IMR-90 (cell line): ENCODE measurements around the gene UVSSA. TPM values are rescaled to one million over a fixed set of nuclear protein-coding genes. Genes with fewer than 3 reads are reported as not detected.

Source experiments
- ATAC-seq: fragments of 200-7000 bp; cut with Tn5 transposase; 2 replicates; pipeline ENCODE4 v1.9.1; 2020; ENCODE audit warnings: low read depth, mild to moderate bottlenecking, moderate library complexity
- BruUV-seq: library from RNA; stranded (reverse); fragments of 400-500 nt; replicated peaks from 2 replicates; lab custom pipeline; 2021; lab: Mats Ljungman, UMichigan
- CTCF ChIA-PET: fragments of 300-600 bp; formaldehyde crosslinking; extraction: SDS; loops from one replicate; lab custom pipeline; 2021; ENCODE audit warnings: antibody characterized with exemption; lab: Yijun Ruan, JAX
- POLR2A ChIA-PET: fragments of 300-600 bp; sonication (Branson Sonifier 250); formaldehyde crosslinking; loops from one replicate; lab custom pipeline; 2022; ENCODE audit warnings: antibody characterized with exemption; ENCODE audit not compliant: unreplicated experiment; lab: Charles Lee
- DNase-seq: peaks from one replicate; pipeline ENCODE4 v3.0.0; 2013
- H2AFZ ChIP-seq: replicated peaks from 2 replicates; pipeline ENCODE3; 2013; ENCODE audit warnings: low read length, mild to moderate bottlenecking; ENCODE audit not compliant: poor library complexity
- H2AK5ac ChIP-seq: 2 replicates; pipeline ENCODE4 v1.6.1; 2013; ENCODE audit warnings: low read depth, low read length, inconsistent platforms
- H2AK9ac ChIP-seq: replicated peaks from 2 replicates; pipeline ENCODE3; 2013; ENCODE audit warnings: mild to moderate bottlenecking, low read depth, low read length, moderate library complexity; ENCODE audit not compliant: poor library complexity
- H2BK120ac ChIP-seq: 2 replicates; pipeline ENCODE4 v1.6.1; 2013; ENCODE audit warnings: low read depth, low read length, inconsistent platforms
- H2BK15ac ChIP-seq: 3 replicates; pipeline ENCODE4 v1.6.1; 2013; ENCODE audit warnings: low read depth, low read length, inconsistent platforms
- H2BK20ac ChIP-seq: 2 replicates; pipeline ENCODE4 v1.6.1; 2013; ENCODE audit warnings: low read depth, mild to moderate bottlenecking, inconsistent platforms, low read length, moderate library complexity
- H2BK5ac ChIP-seq: 2 replicates; pipeline ENCODE4 v1.6.1; 2013; ENCODE audit warnings: mild to moderate bottlenecking, low read depth, low read length, inconsistent platforms; ENCODE audit not compliant: poor library complexity, severe bottlenecking
- H3K14ac ChIP-seq: replicated peaks from 2 replicates; pipeline ENCODE4 v1.6.1; 2013; ENCODE audit warnings: low read depth, low read length, inconsistent platforms
- H3K18ac ChIP-seq: 2 replicates; pipeline ENCODE4 v1.6.1; 2013; ENCODE audit warnings: low read depth, low read length, control low read depth
- H3K23ac ChIP-seq: 2 replicates; pipeline ENCODE4 v1.6.1; 2013; ENCODE audit warnings: low read depth, low read length, inconsistent platforms
- H3K27ac ChIP-seq: 2 replicates; pipeline ENCODE4 v1.5.1; 2013; ENCODE audit warnings: mild to moderate bottlenecking, control low read depth, low read length; ENCODE audit not compliant: insufficient read depth
- H3K27me3 ChIP-seq: 2 replicates; pipeline ENCODE4 v1.6.1; 2013; ENCODE audit warnings: low read length; ENCODE audit not compliant: control insufficient read depth, insufficient read depth
- H3K36me3 ChIP-seq: 2 replicates; pipeline ENCODE4 v1.6.1; 2013; ENCODE audit warnings: low read length, mixed read lengths; ENCODE audit not compliant: control insufficient read depth, insufficient read depth
- H3K4ac ChIP-seq: 2 replicates; pipeline ENCODE4 v1.6.1; 2013; ENCODE audit warnings: low read depth, low read length, inconsistent platforms
- H3K4me1 ChIP-seq: 2 replicates; pipeline ENCODE4 v1.6.1; 2013; ENCODE audit warnings: low read length, mixed read lengths; ENCODE audit not compliant: control insufficient read depth, insufficient read depth
- H3K4me2 ChIP-seq: 2 replicates; pipeline ENCODE4 v1.6.1; 2013; ENCODE audit warnings: low read depth, mild to moderate bottlenecking, control low read depth, low read length, moderate library complexity
- H3K4me3 ChIP-seq: 2 replicates; pipeline ENCODE4 v1.5.1; 2013; ENCODE audit warnings: low read depth, mild to moderate bottlenecking, control low read depth, low read length, moderate library complexity; ENCODE audit not compliant: insufficient read depth
- H3K56ac ChIP-seq: 2 replicates; pipeline ENCODE4 v1.6.1; 2013; ENCODE audit warnings: low read length, inconsistent platforms; ENCODE audit not compliant: insufficient read depth; ENCODE audit errors: extremely low read depth
- H3K79me1 ChIP-seq, 2 experiments: 2 replicates each; pipeline ENCODE4 v1.6.1; 2013; ENCODE audit warnings: low read length in 2 of 2, inconsistent platforms in 1 of 2, low read depth in 1 of 2
- H3K9ac ChIP-seq: 2 replicates; pipeline ENCODE4 v1.6.1; 2013; ENCODE audit warnings: low read depth, low read length, control low read depth
- H3K9me1 ChIP-seq: 2 replicates; pipeline ENCODE4 v1.6.1; 2013; ENCODE audit warnings: low read length, inconsistent platforms; ENCODE audit not compliant: insufficient read depth
- H3K9me3 ChIP-seq: 2 replicates; pipeline ENCODE4 v1.6.1; 2013; ENCODE audit warnings: low read length; ENCODE audit not compliant: control insufficient read depth, insufficient read depth
- H4K20me1 ChIP-seq: 2 replicates; pipeline ENCODE4 v1.6.1; 2013; ENCODE audit warnings: low read length, inconsistent platforms; ENCODE audit not compliant: insufficient read depth
- H4K5ac ChIP-seq: 2 replicates; pipeline ENCODE4 v1.6.1; 2013; ENCODE audit warnings: mild to moderate bottlenecking, low read depth, low read length, control low read depth
- H4K8ac ChIP-seq, 2 experiments: 2 replicates each; pipeline ENCODE4 v1.6.1; 2013; ENCODE audit warnings: low read depth in 2 of 2, low read length in 2 of 2, control low read depth in 1 of 2, inconsistent platforms in 1 of 2
- H4K91ac ChIP-seq: 2 replicates; pipeline ENCODE4 v1.6.1; 2013; ENCODE audit warnings: low read depth, low read length, inconsistent platforms; ENCODE audit not compliant: insufficient read depth
- BHLHE40 ChIP-seq: fragments of 150-350 bp; IDR thresholded peaks from 2 replicates; pipeline ENCODE4 v1.6.1; 2016; ENCODE audit warnings: mild to moderate bottlenecking, low read depth, low read length
- CEBPB ChIP-seq: IDR thresholded peaks from 2 replicates; pipeline ENCODE4 v1.6.1; 2012; ENCODE audit warnings: low read depth, low read length, improper control_type of control experiment
- CHD1 ChIP-seq: IDR thresholded peaks from 2 replicates; pipeline ENCODE4 v1.6.1; 2012; ENCODE audit warnings: low read depth, low read length, improper control_type of control experiment
- FOS ChIP-seq: fragments of 150-350 bp; IDR thresholded peaks from 2 replicates; pipeline ENCODE4 v1.6.1; 2016; ENCODE audit warnings: low read depth, low read length
- MAFK ChIP-seq: IDR thresholded peaks from 2 replicates; pipeline ENCODE4 v1.6.1; 2012; ENCODE audit warnings: low read depth, low read length, improper control_type of control experiment
- NFE2L2 ChIP-seq: fragments of 150-350 bp; IDR thresholded peaks from 2 replicates; pipeline ENCODE4 v1.6.1; 2016; ENCODE audit warnings: low read depth, mild to moderate bottlenecking, low read length
- RAD21 ChIP-seq: IDR thresholded peaks from 2 replicates; pipeline ENCODE4 v1.6.1; 2012; ENCODE audit warnings: low read length, improper control_type of control experiment
- RCOR1 ChIP-seq: IDR thresholded peaks from 2 replicates; pipeline ENCODE4 v1.6.1; 2012; ENCODE audit warnings: mild to moderate bottlenecking, low read length, improper control_type of control experiment; ENCODE audit not compliant: insufficient replicate concordance
- RFX5 ChIP-seq: IDR thresholded peaks from 2 replicates; pipeline ENCODE4 v1.8.0; 2012; ENCODE audit warnings: low read depth, mild to moderate bottlenecking, low read length, moderate library complexity
- SMC3 ChIP-seq: fragments of 150-350 bp; IDR thresholded peaks from 2 replicates; pipeline ENCODE4 v1.6.1; 2016; ENCODE audit warnings: low read depth, mild to moderate bottlenecking, antibody characterized with exemption, low read length, moderate library complexity
- WGBS, 2 experiments: methylation state at CpG; one replicate each; pipeline versions ENCODE4 v1.1.5 to v1.1.7; 2013; ENCODE audit warnings: missing lambda C conversion rate in 2 of 2; ENCODE audit not compliant: insufficient read length in 1 of 2; ENCODE audit errors: extremely low coverage in 2 of 2; 5-methylcytosine and 5-hydroxymethylcytosine counted together
- dilution Hi-C: fragments of 300-500 bp; cut with HindIII; formaldehyde crosslinking; loops from one replicate; pipeline ENCODE4 v1.14.3; 2018; ENCODE audit warnings: low sequenced_read_pairs; ENCODE audit not compliant: unreplicated experiment
- in situ Hi-C: fragments of 300-500 bp; cut with MboI; formaldehyde crosslinking; loops from 3 replicates; pipeline ENCODE4 v1.14.3; 2019; ENCODE audit warnings: low sequenced_read_pairs, inconsistent platforms, mixed read lengths
- intact Hi-C: fragments of 100-400 bp; cut with micrococcal nuclease; formaldehyde crosslinking; loops from 2 replicates; pipeline ENCODE4 v1.10.0; 2022
- polyA plus RNA-seq, 3 experiments: library from polyadenylated mRNA; depleted of rRNA; stranded (reverse); fragments of >200 nt; gene quantifications; 2 replicates each; pipeline ENCODE4 v1.2.3, GENCODE V29; 2012; ENCODE audit warnings: low replicate concordance in 1 of 3
- total RNA-seq: library from RNA; depleted of rRNA; stranded (reverse); fragments of >200 nt; gene quantifications from 2 replicates; pipeline ENCODE4 v1.2.3, GENCODE V29; 2012
- TF ChIP-seq, protein P1 (sequence below): conservative IDR thresholded peaks from 2 replicates; pipeline ENCODE4 v1.5.1; 2012; ENCODE audit warnings: mild to moderate bottlenecking, low read depth, low read length, improper control_type of control experiment
- TF ChIP-seq, protein P2 (sequence below): fragments of 150-350 bp; IDR thresholded peaks from 2 replicates; pipeline ENCODE4 v1.6.1; 2016; ENCODE audit warnings: low read depth, mild to moderate bottlenecking, low read length, moderate library complexity, borderline replicate concordance

The UVSSA gene
- total and polyA plus RNA-seq, 2 of the 4 experiments (the other 2 are of a cell fraction), result 1.4 to 8.4 TPM

DNA sequence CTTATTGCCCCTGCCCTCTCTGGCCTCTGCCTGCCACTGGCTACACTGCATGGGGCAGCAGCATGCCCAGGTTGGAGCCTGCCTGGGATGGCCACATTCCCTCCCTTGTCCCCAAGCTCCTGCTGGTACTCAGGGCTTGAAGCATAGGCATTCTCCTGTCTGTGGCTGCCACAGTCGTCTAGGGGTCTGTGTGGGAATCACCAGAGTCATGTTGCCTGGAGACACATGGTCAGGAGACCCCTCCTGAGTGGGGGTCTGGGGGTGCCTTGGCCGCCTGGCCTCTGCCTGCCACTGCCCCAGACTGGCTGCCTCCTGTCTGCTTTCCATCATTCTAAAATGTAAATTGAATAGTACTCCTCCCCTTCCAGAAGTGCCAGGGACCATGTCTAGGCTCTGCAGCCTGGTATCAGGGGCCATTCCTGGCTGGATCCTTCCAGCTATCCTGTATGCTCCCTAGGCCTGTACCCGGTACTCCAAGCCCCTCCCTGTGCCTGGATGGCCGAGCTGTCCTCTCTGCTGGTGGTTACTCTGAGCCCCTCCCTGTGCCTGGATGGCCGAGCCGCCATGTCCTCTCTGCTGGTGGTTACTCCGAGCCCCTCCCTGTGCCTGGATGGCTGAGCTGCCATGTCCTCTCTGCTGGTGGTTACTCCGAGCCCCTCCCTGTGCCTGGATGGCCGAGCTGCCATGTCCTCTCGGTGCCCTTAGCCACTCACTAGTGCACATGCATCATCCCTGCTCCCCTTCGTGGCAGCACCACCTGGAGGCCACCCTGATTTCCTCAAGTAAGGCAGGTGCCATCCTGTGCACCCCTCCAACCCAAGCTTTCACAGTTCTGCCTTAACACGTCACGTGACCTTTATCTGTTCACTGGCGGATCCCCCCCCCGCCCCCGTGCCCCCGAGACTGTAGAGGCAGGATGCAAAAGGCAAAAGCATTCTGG lies 64.7 kb downstream of the UVSSA start (continued):
- TF ChIP-seq RCOR1, result no peak

DNA sequence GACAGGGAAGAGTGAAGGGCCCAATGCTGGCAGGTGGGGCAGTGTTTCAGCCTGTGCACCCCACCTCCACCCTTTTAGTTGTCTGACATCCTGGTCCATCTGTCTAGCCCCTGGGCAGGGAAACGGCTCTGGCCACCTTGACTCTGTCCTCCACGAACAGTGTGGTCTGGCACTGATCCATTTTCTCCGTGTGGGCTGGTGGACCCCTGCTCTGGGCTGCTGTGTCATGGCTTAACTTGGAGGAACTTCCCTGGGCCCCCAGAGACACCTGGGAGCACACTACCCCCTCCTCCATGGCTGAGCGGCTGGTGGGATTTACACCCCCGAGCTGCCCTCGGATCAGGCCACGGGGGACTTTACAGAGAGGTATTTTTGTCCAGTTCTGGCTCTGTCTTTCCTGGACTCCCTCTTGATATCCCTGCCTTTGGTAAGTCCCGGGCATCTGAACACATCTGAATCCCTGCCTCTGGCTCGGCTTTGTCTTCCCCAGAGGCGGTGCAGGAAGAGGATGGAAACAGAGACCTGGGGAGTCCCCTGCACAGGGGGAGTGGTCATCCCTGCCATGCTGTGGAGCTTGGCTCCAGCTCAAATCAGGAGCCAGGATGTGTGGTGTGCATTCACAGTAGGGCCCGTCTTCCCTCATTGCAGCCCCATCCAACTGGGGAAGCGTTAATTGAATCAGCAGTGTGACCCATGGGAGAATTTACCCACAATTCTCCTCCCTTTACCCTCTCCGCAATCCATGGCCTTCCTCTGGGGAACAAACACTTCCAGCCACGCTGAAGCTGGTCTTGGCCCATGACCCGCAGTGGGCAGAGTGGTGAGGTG lies 65.6 kb downstream of the UVSSA start:
- Histone ChIP-seq H2AFZ (no peak overlapping the region), H3K9me1 (no peaks in the 10 kb centered on the region), H2AK9ac (no peak overlapping the region), H3K56ac (no peak overlapping the region), H3K4ac (no peak overlapping the region), H3K79me1 (no peaks in the 10 kb centered on the region), H3K18ac (no peak overlapping the region), H3K23ac (no peak overlapping the region), H3K14ac (no peak overlapping the region), H2BK15ac (no peak overlapping the region), H2BK5ac (no peak overlapping the region), H4K91ac (no peak overlapping the region), H2BK120ac (no peak overlapping the region), H3K4me2 (no peak overlapping the region), H4K20me1 (no peaks in the 10 kb centered on the region), H2BK20ac (no peak overlapping the region), H3K9ac (no peak overlapping the region), H4K5ac (no peak overlapping the region), H3K36me3 (no peaks in the 10 kb centered on the region), H2AK5ac (no peak overlapping the region), H3K4me3 (no peak overlapping the region), H4K8ac (no peak overlapping the region), H3K27me3 (peaks cover 52% of the 10 kb centered on the region), H3K27ac (no peak overlapping the region), H3K9me3 (peaks cover 1% of the 10 kb centered on the region), H3K4me1 (no peaks in the 10 kb centered on the region)
- intact Hi-C loops (no loop called here), in situ Hi-C loops (no loop called here), dilution Hi-C loops (no loop called here)
- WGBS, 2 experiments, result 37% methylated on average over 6 of the region's 15 CpGs; no CpG with 5 or more reads in 1 of the 2 experiments
- DNase-seq (no peak), ATAC-seq (no peak)
- ChIA-PET POLR2A (no interaction called here), CTCF (no interaction called here)
- no TSS peak for BruUV-seq
- TF ChIP-seq RCOR1, result no peak
- TF ChIP-seq, protein P1, sequence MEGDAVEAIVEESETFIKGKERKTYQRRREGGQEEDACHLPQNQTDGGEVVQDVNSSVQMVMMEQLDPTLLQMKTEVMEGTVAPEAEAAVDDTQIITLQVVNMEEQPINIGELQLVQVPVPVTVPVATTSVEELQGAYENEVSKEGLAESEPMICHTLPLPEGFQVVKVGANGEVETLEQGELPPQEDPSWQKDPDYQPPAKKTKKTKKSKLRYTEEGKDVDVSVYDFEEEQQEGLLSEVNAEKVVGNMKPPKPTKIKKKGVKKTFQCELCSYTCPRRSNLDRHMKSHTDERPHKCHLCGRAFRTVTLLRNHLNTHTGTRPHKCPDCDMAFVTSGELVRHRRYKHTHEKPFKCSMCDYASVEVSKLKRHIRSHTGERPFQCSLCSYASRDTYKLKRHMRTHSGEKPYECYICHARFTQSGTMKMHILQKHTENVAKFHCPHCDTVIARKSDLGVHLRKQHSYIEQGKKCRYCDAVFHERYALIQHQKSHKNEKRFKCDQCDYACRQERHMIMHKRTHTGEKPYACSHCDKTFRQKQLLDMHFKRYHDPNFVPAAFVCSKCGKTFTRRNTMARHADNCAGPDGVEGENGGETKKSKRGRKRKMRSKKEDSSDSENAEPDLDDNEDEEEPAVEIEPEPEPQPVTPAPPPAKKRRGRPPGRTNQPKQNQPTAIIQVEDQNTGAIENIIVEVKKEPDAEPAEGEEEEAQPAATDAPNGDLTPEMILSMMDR, result no peak
- no peak for TF ChIP-seq RFX5
- TF ChIP-seq FOS, result no peak
- TF ChIP-seq, protein P2, sequence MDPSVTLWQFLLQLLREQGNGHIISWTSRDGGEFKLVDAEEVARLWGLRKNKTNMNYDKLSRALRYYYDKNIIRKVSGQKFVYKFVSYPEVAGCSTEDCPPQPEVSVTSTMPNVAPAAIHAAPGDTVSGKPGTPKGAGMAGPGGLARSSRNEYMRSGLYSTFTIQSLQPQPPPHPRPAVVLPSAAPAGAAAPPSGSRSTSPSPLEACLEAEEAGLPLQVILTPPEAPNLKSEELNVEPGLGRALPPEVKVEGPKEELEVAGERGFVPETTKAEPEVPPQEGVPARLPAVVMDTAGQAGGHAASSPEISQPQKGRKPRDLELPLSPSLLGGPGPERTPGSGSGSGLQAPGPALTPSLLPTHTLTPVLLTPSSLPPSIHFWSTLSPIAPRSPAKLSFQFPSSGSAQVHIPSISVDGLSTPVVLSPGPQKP, result no peak
- no peak for TF ChIP-seq CEBPB
- TF ChIP-seq SMC3, result no peak
- TF ChIP-seq MAFK, result no peak
- no peak for TF ChIP-seq BHLHE40
- TF ChIP-seq NFE2L2, result no peak
- no peak for TF ChIP-seq CHD1
- no peak for TF ChIP-seq RAD21
